Uterus (tissue), 2 donors: ENCODE measurements around the gene NEDD4L.
A peak's percentile ranks its signal among the peaks of the same experiment; 100 is the strongest.

ENCODE experiments used
- POLR2A ChIP-seq, 2 donors: fragments of 450-650 bp; IDR thresholded peaks; one replicate each; pipeline ENCODE4 v1.6.1; 2016; ENCODE audit warnings: antibody characterized with exemption in 2 of 2, mild to moderate bottlenecking in 1 of 2, moderate library complexity in 1 of 2
- TF ChIP-seq, protein P1 (sequence below), 4 experiments: fragments of 200-600 bp in 2 of 4; fragments of 450-650 bp in 2 of 4; sonication (generic) in 2 of 4; IDR thresholded peaks; one replicate each; pipeline ENCODE4 v1.5.1; 2016 to 2019; ENCODE audit warnings: antibody characterized with exemption in 4 of 4, mild to moderate bottlenecking in 2 of 4, moderate library complexity in 1 of 4

DNA sequence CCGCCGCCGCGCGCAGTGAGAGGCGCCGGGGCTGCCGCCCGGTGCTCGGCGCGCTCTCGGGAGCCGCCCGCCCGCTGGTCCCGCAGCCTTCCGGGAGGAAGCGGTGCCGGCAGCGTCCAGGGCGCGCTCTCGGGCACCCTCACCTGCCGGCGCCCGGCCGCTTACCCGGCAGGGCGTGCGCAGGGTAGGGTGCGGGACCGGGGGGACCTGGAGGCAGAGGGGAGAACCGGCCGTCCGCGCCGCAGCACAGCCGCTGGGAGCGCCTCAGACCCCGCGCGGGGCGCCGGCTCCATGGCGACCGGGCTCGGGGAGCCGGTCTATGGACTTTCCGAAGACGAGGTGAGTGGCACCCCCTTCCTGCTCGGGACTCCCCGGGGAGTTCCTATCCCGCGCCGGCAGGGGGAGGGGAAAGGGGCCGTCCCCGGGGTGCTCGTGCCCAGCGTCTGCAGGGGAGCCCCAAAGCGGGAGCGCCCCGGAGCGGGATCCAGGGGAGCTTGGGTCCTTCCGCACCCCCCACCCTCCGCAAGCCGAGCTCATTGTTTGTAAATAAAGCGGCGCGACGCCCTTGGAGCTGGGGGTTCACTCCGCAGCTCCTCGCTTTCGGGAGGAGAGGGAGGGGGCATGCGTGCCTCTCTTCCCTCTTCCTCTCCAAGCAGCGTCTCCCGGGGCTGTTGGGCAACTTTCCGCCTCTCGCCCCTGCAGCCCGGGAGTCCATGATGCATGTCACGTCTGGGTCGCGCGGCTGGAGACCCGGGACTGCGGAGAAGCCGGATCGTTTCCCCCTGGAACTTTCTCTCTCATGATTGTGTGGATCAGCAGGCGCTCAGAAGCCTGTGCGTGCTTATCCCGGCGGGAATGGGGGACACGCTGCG lies 580 bp downstream of the NEDD4L start:
- TF ChIP-seq, protein P1, sequence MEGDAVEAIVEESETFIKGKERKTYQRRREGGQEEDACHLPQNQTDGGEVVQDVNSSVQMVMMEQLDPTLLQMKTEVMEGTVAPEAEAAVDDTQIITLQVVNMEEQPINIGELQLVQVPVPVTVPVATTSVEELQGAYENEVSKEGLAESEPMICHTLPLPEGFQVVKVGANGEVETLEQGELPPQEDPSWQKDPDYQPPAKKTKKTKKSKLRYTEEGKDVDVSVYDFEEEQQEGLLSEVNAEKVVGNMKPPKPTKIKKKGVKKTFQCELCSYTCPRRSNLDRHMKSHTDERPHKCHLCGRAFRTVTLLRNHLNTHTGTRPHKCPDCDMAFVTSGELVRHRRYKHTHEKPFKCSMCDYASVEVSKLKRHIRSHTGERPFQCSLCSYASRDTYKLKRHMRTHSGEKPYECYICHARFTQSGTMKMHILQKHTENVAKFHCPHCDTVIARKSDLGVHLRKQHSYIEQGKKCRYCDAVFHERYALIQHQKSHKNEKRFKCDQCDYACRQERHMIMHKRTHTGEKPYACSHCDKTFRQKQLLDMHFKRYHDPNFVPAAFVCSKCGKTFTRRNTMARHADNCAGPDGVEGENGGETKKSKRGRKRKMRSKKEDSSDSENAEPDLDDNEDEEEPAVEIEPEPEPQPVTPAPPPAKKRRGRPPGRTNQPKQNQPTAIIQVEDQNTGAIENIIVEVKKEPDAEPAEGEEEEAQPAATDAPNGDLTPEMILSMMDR (IDR thresholded peaks at IDR 0.05), result peak in 1 of 4 experiments; percentile 14
- no peak for TF ChIP-seq POLR2A (IDR thresholded peaks at IDR 0.05)
